ENCODE measurements around the gene NNMT.

DNA sequence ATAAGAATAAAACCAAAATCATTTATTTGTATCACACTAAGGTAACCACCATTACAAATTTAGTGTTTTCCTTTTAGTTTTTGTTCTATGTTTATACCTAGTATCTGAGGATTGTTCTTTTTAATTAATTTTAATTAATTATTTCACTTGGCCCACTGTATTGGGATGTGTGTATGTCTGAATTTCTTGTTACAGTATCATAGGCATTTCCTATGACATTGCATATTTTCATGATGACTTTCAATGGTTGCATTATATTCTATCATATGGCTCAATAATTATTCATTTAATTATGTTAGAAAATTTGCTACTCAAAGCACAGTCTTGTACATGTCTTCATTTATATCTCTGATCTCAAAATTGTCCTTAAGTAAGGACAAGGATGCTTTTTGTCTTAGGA is 63.1 kb downstream of the NNMT start:
- TF ChIP-seq, protein P1, sequence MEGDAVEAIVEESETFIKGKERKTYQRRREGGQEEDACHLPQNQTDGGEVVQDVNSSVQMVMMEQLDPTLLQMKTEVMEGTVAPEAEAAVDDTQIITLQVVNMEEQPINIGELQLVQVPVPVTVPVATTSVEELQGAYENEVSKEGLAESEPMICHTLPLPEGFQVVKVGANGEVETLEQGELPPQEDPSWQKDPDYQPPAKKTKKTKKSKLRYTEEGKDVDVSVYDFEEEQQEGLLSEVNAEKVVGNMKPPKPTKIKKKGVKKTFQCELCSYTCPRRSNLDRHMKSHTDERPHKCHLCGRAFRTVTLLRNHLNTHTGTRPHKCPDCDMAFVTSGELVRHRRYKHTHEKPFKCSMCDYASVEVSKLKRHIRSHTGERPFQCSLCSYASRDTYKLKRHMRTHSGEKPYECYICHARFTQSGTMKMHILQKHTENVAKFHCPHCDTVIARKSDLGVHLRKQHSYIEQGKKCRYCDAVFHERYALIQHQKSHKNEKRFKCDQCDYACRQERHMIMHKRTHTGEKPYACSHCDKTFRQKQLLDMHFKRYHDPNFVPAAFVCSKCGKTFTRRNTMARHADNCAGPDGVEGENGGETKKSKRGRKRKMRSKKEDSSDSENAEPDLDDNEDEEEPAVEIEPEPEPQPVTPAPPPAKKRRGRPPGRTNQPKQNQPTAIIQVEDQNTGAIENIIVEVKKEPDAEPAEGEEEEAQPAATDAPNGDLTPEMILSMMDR (IDR thresholded peaks at IDR 0.05; ENCODE audit: low read length), result no peak
- TF ChIP-seq EZH2 (IDR thresholded peaks at IDR 0.05; ENCODE audit: borderline replicate concordance, low read length), result no peak
